Measurements from ENCODE around the gene PHKG1. TPM values are rescaled to one million over a fixed set of nuclear protein-coding genes. Genes with fewer than 3 reads are reported as not detected.
A peak's percentile ranks its signal among the peaks of the same experiment; 100 is the strongest.

The PHKG1 gene
- polyA plus RNA-seq, 3 donors = 1.1 TPM; not detected in 2

DNA sequence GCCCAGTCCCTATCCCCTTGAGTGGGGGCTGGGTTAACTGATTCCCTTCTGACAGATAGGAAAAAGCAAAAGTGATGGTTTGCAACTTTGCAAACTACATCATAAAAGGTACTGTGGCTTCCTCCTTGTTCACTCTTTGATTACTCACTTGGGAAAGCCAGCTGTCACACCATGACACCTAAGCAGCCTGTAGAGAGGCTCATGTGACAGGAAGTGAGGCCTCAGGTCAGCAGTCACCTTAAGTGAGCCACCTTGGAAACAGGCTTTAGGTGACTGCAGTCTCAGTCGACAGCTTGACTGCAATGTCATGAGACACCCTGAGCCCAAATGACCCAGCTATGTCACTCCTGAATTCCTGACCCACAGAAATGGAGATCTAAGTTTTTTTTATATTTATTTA is 17.9 kb upstream of the PHKG1 start:
- H3K27me3 ChIP-seq (ENCODE audit: control insufficient read depth in 2 of 2, insufficient read depth in 2 of 2, low read length in 2 of 2) = peaks cover under 1 to 6% of the 10 kb centered on the region in 2 donors
- no peak overlapping the region for H3K4me3 ChIP-seq (replicated peaks in 1 of 3; ENCODE audit: low read depth in 2 of 3, low read length in 3 of 3)
- H3K27ac Mint-ChIP-seq = peak overlapping the region in 1 of 7 donors; percentile 48
- no peaks in the 10 kb centered on the region for H4K20me1 ChIP-seq (ENCODE audit: insufficient read depth, low read length)
- H3K36me3 ChIP-seq (replicated peaks in 1 of 2; ENCODE audit: control insufficient read depth in 1 of 2, insufficient read depth in 2 of 2, low read length in 2 of 2) = no peaks in the 10 kb centered on the region
- intact Hi-C loops (cut with micrococcal nuclease) = no loop called here
- TF ChIP-seq, protein P1, sequence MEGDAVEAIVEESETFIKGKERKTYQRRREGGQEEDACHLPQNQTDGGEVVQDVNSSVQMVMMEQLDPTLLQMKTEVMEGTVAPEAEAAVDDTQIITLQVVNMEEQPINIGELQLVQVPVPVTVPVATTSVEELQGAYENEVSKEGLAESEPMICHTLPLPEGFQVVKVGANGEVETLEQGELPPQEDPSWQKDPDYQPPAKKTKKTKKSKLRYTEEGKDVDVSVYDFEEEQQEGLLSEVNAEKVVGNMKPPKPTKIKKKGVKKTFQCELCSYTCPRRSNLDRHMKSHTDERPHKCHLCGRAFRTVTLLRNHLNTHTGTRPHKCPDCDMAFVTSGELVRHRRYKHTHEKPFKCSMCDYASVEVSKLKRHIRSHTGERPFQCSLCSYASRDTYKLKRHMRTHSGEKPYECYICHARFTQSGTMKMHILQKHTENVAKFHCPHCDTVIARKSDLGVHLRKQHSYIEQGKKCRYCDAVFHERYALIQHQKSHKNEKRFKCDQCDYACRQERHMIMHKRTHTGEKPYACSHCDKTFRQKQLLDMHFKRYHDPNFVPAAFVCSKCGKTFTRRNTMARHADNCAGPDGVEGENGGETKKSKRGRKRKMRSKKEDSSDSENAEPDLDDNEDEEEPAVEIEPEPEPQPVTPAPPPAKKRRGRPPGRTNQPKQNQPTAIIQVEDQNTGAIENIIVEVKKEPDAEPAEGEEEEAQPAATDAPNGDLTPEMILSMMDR (IDR thresholded peaks at IDR 0.05) = no peak
- H3K79me2 ChIP-seq (ENCODE audit: insufficient read depth, low read length) = peaks cover 8% of the 10 kb centered on the region
- H2AFZ ChIP-seq (ENCODE audit: insufficient read depth, low read depth, low read length, poor library complexity, severe bottlenecking) = no peak overlapping the region
- no peak for DNase-seq
- H3K36me3 Mint-ChIP-seq = no peaks in the 10 kb centered on the region
- H3K4me2 ChIP-seq (replicated peaks; ENCODE audit: extremely low read depth, low read length, poor library complexity, severe bottlenecking) = no peak overlapping the region
- H3K9me3 ChIP-seq (replicated peaks in 1 of 2; ENCODE audit: control insufficient read depth in 1 of 2, insufficient read depth in 1 of 2, low read length in 2 of 2) = peaks cover 0 to 3% of the 10 kb centered on the region in 2 donors
- H3K27ac ChIP-seq (ENCODE audit: low read depth in 1 of 2, low read length in 2 of 2) = no peak overlapping the region
- peaks cover 10 to 28% (median 20%) of the 10 kb centered on the region in 7 donors for H3K9me3 Mint-ChIP-seq
- H3K4me1 ChIP-seq (ENCODE audit: control insufficient read depth in 1 of 2, insufficient read depth in 2 of 2, low read length in 2 of 2) = peaks cover 14 to 15% of the 10 kb centered on the region in 2 donors
- H3K4me1 Mint-ChIP-seq = peaks cover 16% of the 10 kb centered on the region
- no peak overlapping the region for H3K4me3 Mint-ChIP-seq
- peaks cover 8 to 18% (median 15%) of the 10 kb centered on the region in 3 donors for H3K27me3 Mint-ChIP-seq (ENCODE audit: low read depth in 3 of 3)
- WGBS (ENCODE audit: insufficient coverage) = 67% methylated on average over 1 of the region's 1 CpG
- H3K9ac ChIP-seq (ENCODE audit: insufficient read depth, low read length, poor library complexity, severe bottlenecking) = no peak overlapping the region

DNA sequence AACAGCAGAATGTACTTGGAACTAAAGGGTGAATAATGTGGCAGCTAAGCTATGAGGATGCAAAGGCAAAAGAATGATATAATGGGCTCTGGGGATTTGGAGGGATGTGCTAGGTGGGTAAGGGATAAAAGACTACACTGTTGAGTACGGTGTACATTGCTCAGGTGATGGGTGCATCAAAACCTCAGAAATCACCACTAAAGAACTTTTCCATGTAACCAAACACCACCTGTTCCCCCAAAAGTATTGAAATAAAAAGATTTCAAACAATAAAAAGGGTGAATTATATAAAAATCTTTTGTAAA is 15.2 kb upstream of the PHKG1 start:
- no peak for DNase-seq
- H3K27me3 Mint-ChIP-seq (ENCODE audit: low read depth in 3 of 3) = peaks cover 3 to 9% (median 3%) of the 10 kb centered on the region in 3 donors
- peak overlapping the region in 1 of 7 donors; percentile 72 for H3K27ac Mint-ChIP-seq
- no CpG with 5 or more reads among the region's 1 CpG for WGBS (ENCODE audit: insufficient coverage)
- no peak overlapping the region for H3K4me2 ChIP-seq (replicated peaks; ENCODE audit: extremely low read depth, low read length, poor library complexity, severe bottlenecking)
- H3K79me2 ChIP-seq (ENCODE audit: insufficient read depth, low read length) = peaks cover 31% of the 10 kb centered on the region
- H2AFZ ChIP-seq (ENCODE audit: insufficient read depth, low read depth, low read length, poor library complexity, severe bottlenecking) = peak overlapping the region; percentile 83
- peaks cover 3% of the 10 kb centered on the region for H4K20me1 ChIP-seq (ENCODE audit: insufficient read depth, low read length)
- H3K36me3 Mint-ChIP-seq = peaks cover 12 to 22% of the 10 kb centered on the region in 2 donors
- H3K9me3 ChIP-seq (replicated peaks in 1 of 2; ENCODE audit: control insufficient read depth in 1 of 2, insufficient read depth in 1 of 2, low read length in 2 of 2) = peaks cover 0 to 3% of the 10 kb centered on the region in 2 donors
- peaks cover 10 to 24% (median 18%) of the 10 kb centered on the region in 7 donors for H3K9me3 Mint-ChIP-seq
- peak overlapping the region in 1 of 3 experiments; percentile 89 for H3K4me3 ChIP-seq (replicated peaks in 1 of 3; ENCODE audit: low read depth in 2 of 3, low read length in 3 of 3)
- intact Hi-C loops (cut with micrococcal nuclease) = loop anchor here (5.0 to 10.0 kb wide), 3 partner anchors 46 to 1343 kb away; partner anchors contain the start of genes LANCL2 (in 2 of the 2) and SUMF2 (in 1 of the 2)
- H3K9ac ChIP-seq (ENCODE audit: insufficient read depth, low read length, poor library complexity, severe bottlenecking) = no peak overlapping the region
- H3K27ac ChIP-seq (ENCODE audit: low read depth in 1 of 2, low read length in 2 of 2) = peak overlapping the region in 1 of 2 donors; percentile 97
- H3K4me3 Mint-ChIP-seq = peak overlapping the region in 1 of 2 donors; percentile 64
- H3K27me3 ChIP-seq (ENCODE audit: control insufficient read depth in 2 of 2, insufficient read depth in 2 of 2, low read length in 2 of 2) = no peaks in the 10 kb centered on the region
- peaks cover 25% of the 10 kb centered on the region for H3K4me1 Mint-ChIP-seq
- peaks cover 13 to 17% of the 10 kb centered on the region in 2 donors for H3K36me3 ChIP-seq (replicated peaks in 1 of 2; ENCODE audit: control insufficient read depth in 1 of 2, insufficient read depth in 2 of 2, low read length in 2 of 2)
- TF ChIP-seq, protein P1 (IDR thresholded peaks at IDR 0.05) = no peak
- H3K4me1 ChIP-seq (ENCODE audit: control insufficient read depth in 1 of 2, insufficient read depth in 2 of 2, low read length in 2 of 2) = peaks cover 22 to 24% of the 10 kb centered on the region in 2 donors

Data from CD14-positive monocyte (primary cell).